H1 (cell line): Measurements from ENCODE around the gene S100G. TPM values are rescaled to one million over a fixed set of nuclear protein-coding genes. Genes with fewer than 3 reads are reported as not detected.

Experiments used
- CTCF ChIA-PET: fragments of 300-600 bp; sonication (Branson Sonifier 250); formaldehyde crosslinking; loops from one replicate; lab custom pipeline; 2021; ENCODE audit not compliant: partially characterized antibody; lab: Charles Lee
- POLR2A ChIA-PET: fragments of 300-600 bp; sonication (Branson Sonifier 250); formaldehyde crosslinking; loops from one replicate; lab custom pipeline; 2021; ENCODE audit warnings: inconsistent platforms; ENCODE audit not compliant: partially characterized antibody; lab: Charles Lee
- DNase-seq, 2 experiments: peaks; one replicate each; pipeline versions ENCODE4 v3.0.0 to v3.0.0-alpha.2; 2010 to 2022; ENCODE audit warnings: low spot score in 2 of 2, low read depth in 1 of 2, mixed read lengths in 1 of 2
- FAIRE-seq: peaks from 2 replicates; lab custom pipeline; 2011; peaks lifted over from hg19 to GRCh38; lab: Jason Lieb, UNC
- H2AFZ ChIP-seq: 2 replicates; pipeline ENCODE4 v1.8.1; 2012; ENCODE audit warnings: low read length, inconsistent platforms
- H2AK5ac ChIP-seq: 2 replicates; pipeline ENCODE4 v1.6.1; 2013; ENCODE audit warnings: low read depth, low read length
- H2BK120ac ChIP-seq: replicated peaks from 2 replicates; pipeline ENCODE3; 2013; ENCODE audit warnings: low read depth, low read length, inconsistent platforms
- H2BK12ac ChIP-seq: 2 replicates; pipeline ENCODE4 v1.6.1; 2013; ENCODE audit warnings: low read depth, low read length
- H2BK15ac ChIP-seq: 2 replicates; pipeline ENCODE4 v1.6.1; 2013; ENCODE audit warnings: low read length
- H2BK20ac ChIP-seq: 2 replicates; pipeline ENCODE4 v1.6.1; 2013; ENCODE audit warnings: low read length
- H2BK5ac ChIP-seq: 2 replicates; pipeline ENCODE4 v1.6.1; 2013; ENCODE audit warnings: low read depth, low read length
- H3K14ac ChIP-seq: 2 replicates; pipeline ENCODE4 v1.6.1; 2013; ENCODE audit warnings: inconsistent platforms; ENCODE audit not compliant: insufficient read length
- H3K18ac ChIP-seq: 2 replicates; pipeline ENCODE4 v1.6.1; 2013; ENCODE audit warnings: low read length; ENCODE audit errors: extremely low read depth
- H3K23ac ChIP-seq: 2 replicates; pipeline ENCODE4 v1.6.1; 2013; ENCODE audit warnings: inconsistent platforms; ENCODE audit not compliant: insufficient read length
- H3K23me2 ChIP-seq: 2 replicates; pipeline ENCODE4 v1.6.1; 2013; ENCODE audit warnings: low read depth, low read length
- H3K27ac ChIP-seq: 2 replicates; pipeline ENCODE4 v1.6.1; 2011; ENCODE audit warnings: low read depth, low read length, inconsistent platforms
- H3K27me3 ChIP-seq, 4 experiments: replicated peaks in 1 of 4; 1 replicate in 1 of 4; 2 replicates in 3 of 4; pipeline versions ENCODE4 v1.6.1 to v1.8.1; 2011 to 2013; ENCODE audit warnings: low read length in 3 of 4, mild to moderate bottlenecking in 3 of 4, inconsistent platforms in 2 of 4, mixed read lengths in 2 of 4, moderate library complexity in 1 of 4; ENCODE audit not compliant: control insufficient read depth in 3 of 4, insufficient read depth in 3 of 4; ENCODE audit errors: extremely low read depth in 1 of 4
- H3K36me3 ChIP-seq, 4 experiments: 2 replicates each; pipeline versions ENCODE4 v1.6.1 to v1.8.1; 2011 to 2013; ENCODE audit warnings: mild to moderate bottlenecking in 4 of 4, low read length in 3 of 4, moderate library complexity in 2 of 4, control low read depth in 1 of 4, inconsistent platforms in 1 of 4; ENCODE audit not compliant: insufficient read depth in 4 of 4, control insufficient read depth in 2 of 4
- H3K4ac ChIP-seq: replicated peaks from 2 replicates; pipeline ENCODE3; 2013; ENCODE audit warnings: low read length, low read depth, mixed read lengths, inconsistent platforms; ENCODE audit not compliant: insufficient read length
- H3K4me1 ChIP-seq, 4 experiments: replicated peaks in 1 of 4; 1 replicate in 1 of 4; 2 replicates in 3 of 4; pipeline versions ENCODE4 v1.6.1 to v1.8.1; 2011 to 2013; ENCODE audit warnings: low read length in 3 of 4, inconsistent platforms in 2 of 4, mixed read lengths in 1 of 4; ENCODE audit not compliant: insufficient read depth in 4 of 4, control insufficient read depth in 3 of 4
- H3K4me2 ChIP-seq, 2 experiments: 2 replicates each; pipeline versions ENCODE4 v1.6.1 to v1.8.1; 2011 to 2013; ENCODE audit warnings: low read depth in 2 of 2, low read length in 2 of 2, control low read depth in 1 of 2, inconsistent platforms in 1 of 2, mild to moderate bottlenecking in 1 of 2; ENCODE audit not compliant: insufficient read depth in 1 of 2
- H3K4me3 ChIP-seq, 4 experiments: fragments of 200-600, 300-600 bp in 1 of 4; sonication (generic), shearing (Covaris generic), sonication (Bioruptor Twin) in 1 of 4; 2 replicates each; pipeline versions ENCODE4 v1.5.1 to v1.8.1; 2011 to 2016; ENCODE audit warnings: low read length in 4 of 4, low read depth in 3 of 4, control low read depth in 2 of 4, inconsistent platforms in 2 of 4, mild to moderate bottlenecking in 2 of 4, mixed read lengths in 1 of 4, moderate library complexity in 1 of 4; ENCODE audit not compliant: insufficient read depth in 2 of 4; ENCODE audit errors: extremely low read depth in 1 of 4
- H3K56ac ChIP-seq: replicated peaks from 2 replicates; pipeline ENCODE3; 2013; ENCODE audit warnings: low read depth, mild to moderate bottlenecking, mixed read lengths, low read length, inconsistent platforms; ENCODE audit not compliant: insufficient read length
- H3K79me1 ChIP-seq: 2 replicates; pipeline ENCODE4 v1.6.1; 2013; ENCODE audit warnings: low read depth, low read length, control low read depth
- H3K79me2 ChIP-seq, 2 experiments: 2 replicates each; pipeline versions ENCODE4 v1.6.1 to v1.8.1; 2012 to 2013; ENCODE audit warnings: low read length in 2 of 2, mild to moderate bottlenecking in 2 of 2, inconsistent platforms in 1 of 2; ENCODE audit not compliant: insufficient read depth in 2 of 2, control insufficient read depth in 1 of 2
- H3K9ac ChIP-seq, 4 experiments: replicated peaks in 1 of 4; 1 replicate in 1 of 4; 2 replicates in 3 of 4; pipeline versions ENCODE4 v1.6.1 to v1.8.1; 2011 to 2013; ENCODE audit warnings: low read depth in 3 of 4, low read length in 3 of 4, control low read depth in 2 of 4, mild to moderate bottlenecking in 2 of 4, moderate library complexity in 2 of 4, inconsistent platforms in 1 of 4; ENCODE audit errors: extremely low read depth in 1 of 4
- H3K9me3 ChIP-seq, 2 experiments: 2 replicates each; pipeline versions ENCODE4 v1.6.1 to v1.8.1; 2012 to 2013; ENCODE audit warnings: mild to moderate bottlenecking in 2 of 2, moderate library complexity in 2 of 2, control low read depth in 1 of 2, inconsistent platforms in 1 of 2, low read depth in 1 of 2, low read length in 1 of 2, mixed read lengths in 1 of 2; ENCODE audit not compliant: insufficient read depth in 2 of 2
- H4K20me1 ChIP-seq, 2 experiments: replicated peaks in 1 of 2; 2 replicates each; pipeline versions ENCODE3 to v1.8.1; 2011 to 2013; ENCODE audit warnings: inconsistent platforms in 2 of 2, low read length in 2 of 2, mild to moderate bottlenecking in 1 of 2; ENCODE audit not compliant: insufficient read depth in 2 of 2, control insufficient read depth in 1 of 2
- H4K5ac ChIP-seq: 2 replicates; pipeline ENCODE4 v1.6.1; 2013; ENCODE audit warnings: low read length, low read depth, mixed read lengths, inconsistent platforms; ENCODE audit not compliant: insufficient read length
- H4K8ac ChIP-seq: 2 replicates; pipeline ENCODE4 v1.8.0; 2013; ENCODE audit warnings: mild to moderate bottlenecking, moderate library complexity, low read length, inconsistent platforms; ENCODE audit not compliant: insufficient read depth; ENCODE audit errors: extremely low read depth
- H4K91ac ChIP-seq: replicated peaks from 2 replicates; pipeline ENCODE3; 2013; ENCODE audit warnings: low read length, mixed read lengths, inconsistent platforms; ENCODE audit not compliant: insufficient read length
- ASH2L ChIP-seq: fragments of 200-600, 300-600 bp; sonication (generic); IDR thresholded peaks from one replicate; pipeline ENCODE4 v1.7.1; 2017; ENCODE audit warnings: low read length
- HDAC2 ChIP-seq, 2 experiments: fragments of 300-600 bp in 1 of 2; sonication (generic) in 1 of 2; IDR thresholded peaks; 2 replicates each; pipeline ENCODE4 v1.6.1; 2011 to 2012; ENCODE audit warnings: low read depth in 2 of 2, low read length in 2 of 2, mild to moderate bottlenecking in 2 of 2, moderate library complexity in 2 of 2, borderline replicate concordance in 1 of 2, inconsistent platforms in 1 of 2
- JUND ChIP-seq: IDR thresholded peaks from 2 replicates; pipeline ENCODE4 v1.6.1; 2011; ENCODE audit warnings: mild to moderate bottlenecking, improper control_type of control experiment, low read length
- WGBS, 2 experiments: shearing (Covaris generic) in 1 of 2; methylation state at CpG; one replicate each; pipeline versions ENCODE4 v1.1.6 to v1.1.7; 2013 to 2015; ENCODE audit warnings: low lambda C conversion rate in 2 of 2, mixed read lengths in 2 of 2, inconsistent platforms in 1 of 2, low coverage in 1 of 2, missing lambda C conversion rate in 1 of 2; ENCODE audit not compliant: insufficient replicate concordance in 2 of 2, insufficient coverage in 1 of 2, insufficient read length in 1 of 2; ENCODE audit errors: extremely low coverage in 1 of 2, missing lambda C conversion rate in 1 of 2; 5-methylcytosine and 5-hydroxymethylcytosine counted together
- polyA plus RNA-seq, 7 experiments: library from polyadenylated mRNA; depleted of rRNA in 3 of 7; stranded (reverse) in 5 of 7; unstranded in 2 of 7; fragments of >200 nt in 5 of 7; fragments of 200-250 nt in 2 of 7; gene quantifications; 1 replicate in 5 of 7; 2 replicates in 1 of 7; 4 replicates in 1 of 7; pipeline versions ENCODE4 v1.2.1 to v1.2.3, GENCODE V29; 2011 to 2013; ENCODE audit warnings: missing spikeins in 2 of 7, mixed read lengths in 2 of 7
- total RNA-seq: library from RNA; stranded (reverse); fragmentation: NEBNext Ultra II Directional; extraction: Animal tissue kit (Norgen Biotek cat#: 25700); gene quantifications from 2 replicates; pipeline ENCODE4 v1.2.1, GENCODE V29; 2021

Gene S100G
- total and polyA plus RNA-seq, 2 of the 8 experiments (the other 6 are each of a cell fraction or from before 2014, with no cell fraction given) = not detected

DNA sequence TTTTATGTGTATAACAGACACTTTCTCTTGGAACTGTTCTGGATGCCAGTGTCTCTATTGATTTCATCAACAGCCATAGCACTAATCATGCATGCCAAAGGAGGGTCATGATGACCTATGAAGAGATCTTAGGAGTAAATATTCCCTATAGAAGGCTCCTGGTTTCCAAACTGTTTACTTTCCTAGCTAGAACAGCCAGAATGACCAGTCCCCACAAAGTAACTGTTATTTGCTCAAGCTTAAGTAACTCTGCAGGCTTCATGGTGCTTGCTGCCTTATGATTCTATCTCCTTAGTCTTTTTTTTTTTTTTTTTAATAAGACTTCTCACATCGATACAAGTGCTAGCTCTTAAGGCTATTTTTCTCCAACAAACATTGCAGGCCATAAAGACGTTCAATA lies 12.4 kb downstream of the S100G start:
- ChIA-PET POLR2A (no interaction called here), CTCF (interaction anchor here (0.6 to 1.5 kb wide), 4 partner anchors 10 to 226 kb away, joined by 3 to 5 read pairs (median 4); no protein-coding TSS in a partner anchor)
- H3K9me3 ChIP-seq = no peaks in the 10 kb centered on the region
- TF ChIP-seq HDAC2 (IDR thresholded peaks at IDR 0.05; ENCODE audit: borderline replicate concordance in 1 of 2, low read depth in 2 of 2, low read length in 2 of 2) (no peak), ASH2L (no peak), JUND (no peak)
- no peak overlapping the region for H4K91ac ChIP-seq
- peaks cover 0 to 20% (median 0%) of the 10 kb centered on the region in 4 experiments; a peak in 3 of 8 replicates for H3K36me3 ChIP-seq
- H2BK20ac ChIP-seq = no peak overlapping the region
- no peak overlapping the region for H3K4me3 ChIP-seq
- no peaks in the 10 kb centered on the region for H4K20me1 ChIP-seq
- H3K4me2 ChIP-seq = no peak overlapping the region
- no peak overlapping the region for H2BK120ac ChIP-seq
- peaks cover 0 to 7% (median 0%) of the 10 kb centered on the region in 4 experiments; a peak in 1 of 7 replicates for H3K4me1 ChIP-seq
- no peaks in the 10 kb centered on the region for H3K79me1 ChIP-seq
- H3K79me2 ChIP-seq = no peaks in the 10 kb centered on the region
- no peak overlapping the region for H4K8ac ChIP-seq
- FAIRE-seq = no peak
- H3K23ac ChIP-seq = no peak overlapping the region
- no peak overlapping the region for H3K4ac ChIP-seq
- no peak overlapping the region for H3K14ac ChIP-seq
- no peak overlapping the region for H2AK5ac ChIP-seq
- H3K9ac ChIP-seq = no peak overlapping the region
- no peaks in the 10 kb centered on the region for H3K23me2 ChIP-seq
- WGBS, 2 experiments = 95% methylated on average over 2 of the region's 2 CpGs; no CpG with 5 or more reads in 1 of the 2 experiments
- H3K27me3 ChIP-seq = no peaks in the 10 kb centered on the region
- no peak overlapping the region for H2BK12ac ChIP-seq
- no peak overlapping the region for H2AFZ ChIP-seq
- H2BK5ac ChIP-seq = no peak overlapping the region
- H2BK15ac ChIP-seq = no peak overlapping the region
- no peak overlapping the region for H3K18ac ChIP-seq
- no peak overlapping the region for H4K5ac ChIP-seq
- no peak overlapping the region for H3K27ac ChIP-seq
- no peak overlapping the region for H3K56ac ChIP-seq
- no peak for DNase-seq
